ENCODE measurements around the gene MLYCD.

The MLYCD gene

GRCh38 chr16:83956336-83957289, 57.7 kb downstream of the MLYCD start:
- DNase-seq (ENCODE audit: low spot score) = peak; percentile 82

- DNase-seq (ENCODE audit: low spot score) = no peak
These were observed 58.5 kb downstream of the MLYCD start for GRCh38 chr16:83957296-83957855.

GRCh38 chr16:83958137-83958845, 59.4 kb downstream of the MLYCD start:
- no peak for DNase-seq (ENCODE audit: low spot score)

DNA sequence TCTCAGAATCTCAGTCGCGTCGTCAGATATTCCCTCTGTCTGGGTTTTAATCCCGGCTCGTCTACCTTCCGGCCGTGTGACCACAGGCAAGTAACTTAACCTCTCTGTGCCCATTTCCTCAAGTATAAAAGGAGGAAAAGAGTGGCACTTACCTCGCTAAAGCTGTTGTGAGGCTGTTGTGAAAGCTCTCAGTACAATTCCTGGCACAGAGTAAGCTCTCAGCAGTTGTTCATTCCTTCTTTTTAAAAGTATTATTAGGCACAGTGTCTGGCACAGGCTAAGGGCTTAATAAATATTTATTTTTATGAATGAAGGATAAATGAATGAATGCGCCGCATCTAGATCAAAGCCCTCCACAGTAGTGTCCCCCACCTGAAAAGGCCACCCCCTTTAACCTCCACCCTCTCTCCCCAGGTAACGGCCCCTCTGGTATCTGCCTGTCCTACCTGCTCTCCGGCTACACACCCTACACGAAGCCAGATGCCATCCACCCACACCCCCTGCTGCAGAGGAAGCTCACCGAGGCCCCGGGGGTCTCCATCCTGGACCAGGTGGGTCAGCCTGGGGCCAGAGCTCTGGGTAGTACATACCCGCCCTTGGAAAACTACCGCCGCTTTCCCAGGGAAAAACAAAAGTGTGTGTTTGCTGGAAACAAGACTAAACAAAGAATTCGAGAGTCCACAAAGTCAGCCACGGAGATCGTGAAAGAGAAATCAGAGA, 60.1 kb downstream of the MLYCD start:
- DNase-seq (ENCODE audit: low spot score) = no peak

DNA sequence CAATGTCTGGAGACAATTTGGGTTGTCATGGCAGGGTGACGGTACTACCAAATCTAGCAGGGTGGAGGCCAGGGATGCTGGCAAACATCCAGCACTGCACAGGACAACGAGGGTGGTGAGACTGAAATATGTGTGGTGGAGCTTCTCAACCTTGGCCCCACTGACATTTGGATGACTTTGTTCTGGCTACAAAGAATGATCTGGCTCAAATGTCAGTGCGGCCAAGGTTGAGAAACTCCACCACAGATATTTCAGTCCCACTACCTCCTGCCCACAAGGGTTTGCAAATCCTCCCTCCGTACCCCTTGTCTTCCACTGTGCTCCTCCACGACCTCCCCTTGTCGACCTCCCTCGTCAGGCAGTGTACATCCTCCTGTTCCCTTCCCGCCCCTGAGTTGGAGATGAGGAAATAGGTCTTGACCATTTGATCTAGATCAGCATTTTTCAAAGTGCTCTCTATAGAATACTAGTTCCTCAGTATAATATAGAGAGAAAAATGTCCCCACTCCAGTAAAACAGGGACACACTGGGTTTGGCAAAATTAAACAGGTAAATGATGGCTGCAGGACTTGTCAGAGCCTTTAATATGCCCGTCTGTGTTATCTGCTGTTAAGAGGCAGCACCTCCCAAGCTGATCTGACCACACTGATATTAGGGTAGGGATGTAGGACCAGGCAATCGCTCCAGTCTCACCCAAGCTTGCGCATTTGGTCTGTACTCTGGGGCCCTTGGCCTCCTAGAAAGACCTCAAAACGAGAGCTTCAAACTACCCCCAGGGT, 60.9 kb downstream of the MLYCD start:
- DNase-seq (ENCODE audit: low spot score) = no peak

- no peak for DNase-seq (ENCODE audit: low spot score)
These were observed 61.8 kb downstream of the MLYCD start for GRCh38 chr16:83960521-83961249.

- DNase-seq (ENCODE audit: low spot score) = no peak
These were observed 62.7 kb downstream of the MLYCD start for GRCh38 chr16:83961591-83961990.

DNA sequence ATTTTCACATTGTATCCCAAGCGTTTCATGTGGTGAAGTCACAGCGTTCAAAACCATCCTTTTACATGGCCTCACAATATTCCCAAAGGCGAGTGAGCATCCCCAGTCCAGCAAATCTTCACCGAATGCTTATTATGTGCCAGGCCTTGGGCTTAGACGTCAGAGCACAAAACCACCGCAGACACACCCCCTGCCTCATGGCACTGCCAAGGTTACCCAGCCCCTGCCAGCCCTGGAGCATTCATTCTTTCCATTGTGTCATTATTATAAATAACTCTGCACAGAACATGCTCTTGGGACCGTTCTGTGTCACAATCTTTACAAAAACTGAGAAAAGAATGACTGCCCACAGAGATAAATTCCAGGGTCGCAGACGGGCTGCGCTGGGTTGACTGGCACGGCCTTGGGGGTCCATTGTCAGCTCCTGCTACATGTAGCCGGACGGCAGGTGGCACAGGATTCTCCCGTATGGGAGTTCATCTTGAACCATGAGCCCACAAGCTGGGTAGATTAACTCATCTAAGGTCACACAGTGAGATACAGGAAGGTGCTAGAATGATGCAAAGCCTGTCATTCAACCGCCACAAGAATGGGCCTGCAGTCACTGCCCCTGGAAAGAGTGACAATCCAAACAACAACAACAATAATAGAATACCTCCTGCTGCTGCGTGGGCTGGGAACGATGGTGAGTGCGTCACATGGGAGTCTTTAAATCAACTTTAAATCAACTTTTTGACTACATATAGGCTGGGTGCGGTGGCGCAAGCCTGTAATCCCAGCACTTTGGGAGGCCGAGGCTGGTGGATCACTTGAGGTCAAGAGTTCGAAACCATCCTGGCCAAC, 64.6 kb downstream of the MLYCD start:
- DNase-seq (ENCODE audit: low spot score) = no peak

DNA sequence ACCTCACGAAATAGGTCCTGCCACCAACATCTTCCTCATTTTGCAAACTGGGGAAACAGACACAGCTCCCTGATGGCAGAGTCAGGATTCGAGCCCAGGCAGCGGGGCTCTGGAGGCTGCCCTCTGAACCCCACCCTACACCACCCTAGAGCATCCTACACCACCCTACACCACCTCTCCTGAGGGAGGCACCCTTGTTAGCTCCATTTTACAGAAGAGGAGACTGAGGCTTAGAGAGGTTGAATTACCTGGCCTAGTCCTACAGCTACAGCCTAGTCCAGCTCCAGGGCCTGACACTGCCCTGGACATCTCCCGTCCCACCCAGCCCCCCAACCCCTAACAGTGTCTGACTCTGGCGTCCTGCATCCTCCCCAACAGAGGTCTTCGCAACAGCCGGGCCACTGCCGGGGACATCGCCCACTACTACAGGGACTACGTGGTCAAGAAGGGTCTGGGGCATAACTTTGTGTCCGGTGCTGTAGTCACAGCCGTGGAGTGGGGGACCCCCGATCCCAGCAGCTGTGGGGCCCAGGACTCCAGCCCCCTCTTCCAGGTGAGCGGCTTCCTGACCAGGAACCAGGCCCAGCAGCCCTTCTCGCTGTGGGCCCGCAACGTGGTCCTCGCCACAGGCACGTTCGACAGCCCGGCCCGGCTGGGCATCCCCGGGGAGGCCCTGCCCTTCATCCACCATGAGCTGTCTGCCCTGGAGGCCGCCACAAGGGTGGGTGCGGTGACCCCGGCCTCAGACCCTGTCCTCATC, 65.9 kb downstream of the MLYCD start:
- DNase-seq (ENCODE audit: low spot score) = no peak

DNA sequence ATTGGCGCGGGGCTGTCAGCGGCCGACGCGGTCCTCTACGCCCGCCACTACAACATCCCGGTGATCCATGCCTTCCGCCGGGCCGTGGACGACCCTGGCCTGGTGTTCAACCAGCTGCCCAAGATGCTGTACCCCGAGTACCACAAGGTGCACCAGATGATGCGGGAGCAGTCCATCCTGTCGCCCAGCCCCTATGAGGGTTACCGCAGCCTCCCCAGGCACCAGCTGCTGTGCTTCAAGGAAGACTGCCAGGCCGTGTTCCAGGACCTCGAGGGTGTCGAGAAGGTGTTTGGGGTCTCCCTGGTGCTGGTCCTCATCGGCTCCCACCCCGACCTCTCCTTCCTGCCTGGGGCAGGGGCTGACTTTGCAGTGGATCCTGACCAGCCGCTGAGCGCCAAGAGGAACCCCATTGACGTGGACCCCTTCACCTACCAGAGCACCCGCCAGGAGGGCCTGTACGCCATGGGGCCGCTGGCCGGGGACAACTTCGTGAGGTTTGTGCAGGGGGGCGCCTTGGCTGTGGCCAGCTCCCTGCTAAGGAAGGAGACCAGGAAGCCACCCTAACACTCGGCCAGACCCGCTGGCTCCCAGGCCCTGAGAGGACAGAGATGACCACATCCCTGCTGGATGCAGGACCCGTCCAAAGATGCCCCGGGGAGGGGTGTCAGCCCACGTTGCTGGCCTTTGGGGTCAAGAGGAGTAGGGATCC, 66.7 kb downstream of the MLYCD start:
- DNase-seq (ENCODE audit: low spot score) = no peak

GRCh38 chr16:83966153-83966696, 67.3 kb downstream of the MLYCD start:
- DNase-seq (ENCODE audit: low spot score) = no peak

DNA sequence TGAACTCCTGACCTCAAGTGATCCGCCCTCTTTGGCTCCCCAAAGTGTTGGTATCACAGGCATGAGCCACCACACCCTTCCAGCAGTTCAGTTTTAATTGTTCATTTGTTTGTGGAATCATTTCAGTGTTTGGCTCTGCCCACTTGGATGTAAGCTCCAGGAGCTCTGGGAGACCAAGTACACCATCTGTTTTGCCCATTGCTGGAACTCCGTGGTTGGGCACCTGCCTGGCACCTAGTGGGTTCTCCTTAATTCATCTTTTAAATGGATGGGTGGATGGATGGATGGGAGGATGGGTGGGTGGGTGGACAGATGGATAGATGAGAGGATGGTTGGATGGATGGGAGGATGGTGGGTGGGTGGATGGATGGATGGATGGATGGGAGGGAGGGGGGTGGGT, 68.2 kb downstream of the MLYCD start:
- no peak for DNase-seq (ENCODE audit: low spot score)

GRCh38 chr16:83967838-83968305, 69.0 kb downstream of the MLYCD start, which contains the start of gene NECAB2:
Gene NECAB2, plus strand, starts transcription at chr16:83968244. Its CDS starts 405 bp downstream, at chr16:83968649.
- DNase-seq (ENCODE audit: low spot score) = peak; percentile 81

DNA sequence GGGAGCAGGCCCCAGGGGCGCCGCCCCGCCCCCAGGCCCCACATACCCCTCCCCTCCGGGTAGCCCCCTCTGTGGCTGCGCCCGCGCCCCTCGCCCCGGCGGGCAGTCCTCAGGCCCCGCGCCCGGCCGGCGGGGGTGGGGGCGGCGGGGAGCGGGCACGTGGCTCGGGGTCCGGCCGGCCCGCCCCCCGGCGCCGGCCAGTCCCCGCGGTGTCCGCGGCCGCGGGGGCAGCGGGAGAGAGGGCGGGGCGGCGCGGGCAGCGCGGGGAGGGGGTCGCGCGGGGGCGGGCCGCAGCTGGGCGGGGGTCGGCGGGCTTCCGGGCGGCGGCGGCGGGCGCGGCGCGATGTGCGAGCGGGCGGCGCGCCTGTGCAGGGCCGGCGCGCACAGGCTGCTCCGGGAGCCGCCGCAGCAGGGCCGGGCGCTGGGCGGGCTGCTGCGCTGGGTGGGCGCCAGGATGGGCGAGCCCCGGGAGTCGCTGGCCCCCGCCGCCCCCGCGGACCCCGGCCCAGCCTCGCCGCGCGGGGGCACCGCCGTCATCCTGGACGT, 69.5 kb downstream of the MLYCD start:
- DNase-seq (ENCODE audit: low spot score) = no peak

DNA sequence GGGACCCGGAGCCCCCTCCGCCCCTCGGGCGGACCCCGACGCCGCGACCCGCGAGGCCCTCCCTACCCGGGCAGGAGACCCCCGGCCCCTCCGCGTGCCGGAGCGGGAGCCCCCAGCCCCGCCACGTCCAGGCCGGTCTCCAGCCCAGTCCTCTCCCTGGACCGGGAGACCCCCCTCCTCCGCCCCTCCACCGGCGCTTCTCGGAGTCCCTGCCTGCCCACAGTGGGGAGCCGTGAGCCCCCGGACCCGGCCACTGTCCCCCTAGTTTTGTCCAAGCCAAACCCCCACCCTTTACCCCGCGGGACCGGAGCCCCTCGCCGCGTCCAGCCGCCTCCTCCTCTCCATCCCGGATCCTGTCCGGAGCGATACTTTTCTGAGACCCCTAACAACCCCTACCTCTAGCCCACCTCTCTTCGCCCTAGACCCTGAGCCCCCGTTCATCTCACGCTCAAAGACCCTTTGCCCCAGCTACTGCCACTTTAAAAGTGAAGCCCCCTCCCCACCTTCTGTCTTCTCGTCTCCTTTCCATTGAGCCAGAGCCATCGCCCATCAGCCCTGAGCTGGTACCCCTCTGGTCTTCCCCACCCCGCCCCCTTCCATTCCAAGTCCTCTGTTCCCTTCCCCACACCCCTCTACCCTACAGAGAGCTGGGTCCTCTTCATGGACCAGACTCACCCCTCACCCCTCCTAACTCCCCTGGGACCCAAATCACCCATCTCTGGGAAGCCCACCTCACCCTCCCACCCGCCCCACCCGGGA, 70.2 kb downstream of the MLYCD start:
- no peak for DNase-seq (ENCODE audit: low spot score)

DNA sequence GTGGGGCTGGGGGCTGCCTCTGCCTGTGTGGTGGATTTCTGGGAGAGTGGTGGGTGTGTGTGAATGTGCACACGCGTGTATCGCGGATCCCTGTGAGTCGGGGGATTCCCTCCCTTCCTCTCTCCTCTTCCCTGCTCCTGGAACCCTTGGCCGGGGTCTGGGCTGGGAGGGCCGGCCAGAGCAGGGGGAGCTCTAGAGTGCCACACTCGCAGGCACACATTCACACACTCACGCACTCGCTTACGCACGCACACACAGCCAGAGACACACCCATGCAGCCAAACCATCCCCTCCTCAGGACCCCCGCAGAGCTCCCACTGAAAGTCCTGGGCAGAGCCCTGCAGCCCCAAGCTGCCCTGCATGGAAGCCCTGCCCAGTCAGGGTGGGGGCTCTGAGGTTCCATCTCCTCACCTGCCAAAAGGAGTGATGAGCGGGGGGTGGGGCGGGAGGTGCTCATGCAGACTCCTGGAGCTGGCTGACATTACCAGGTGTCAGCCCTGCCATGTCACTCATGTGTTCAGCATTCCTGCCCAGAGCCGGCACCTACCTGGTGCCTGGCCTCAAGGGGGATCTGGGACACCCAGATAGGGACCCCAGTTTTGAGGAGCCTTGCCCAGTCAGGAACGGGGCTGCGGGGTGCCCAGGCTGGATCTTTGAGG, 71.0 kb downstream of the MLYCD start:
- no peak for DNase-seq (ENCODE audit: low spot score)
